GM12878 (cell line): Measurements from ENCODE around the gene MYO16. TPM values are rescaled to one million over a fixed set of nuclear protein-coding genes. Genes with fewer than 3 reads are reported as not detected.

Experiments used
- ATAC-seq: fragments of 200-7000 bp; cut with Tn5 transposase; 3 replicates; pipeline ENCODE4 v1.9.1; 2020; ENCODE audit warnings: mild to moderate bottlenecking, moderate library complexity
- BruUV-seq: library from RNA; stranded (reverse); fragments of 400-500 nt; replicated peaks from 2 replicates; lab custom pipeline; 2021; lab: Mats Ljungman, UMichigan
- CTCF ChIA-PET: fragments of 300-600 bp; sonication (Branson Sonifier 250); formaldehyde crosslinking; extraction: SDS; loops from one replicate; lab custom pipeline; 2021; ENCODE audit warnings: inconsistent platforms; lab: Yijun Ruan, JAX
- POLR2A ChIA-PET: fragments of 350-600 bp; formaldehyde crosslinking; extraction: SDS; loops from one replicate; lab custom pipeline; 2021; ENCODE audit warnings: inconsistent platforms; lab: Charles Lee
- RAD21 ChIA-PET: fragments of 300-600 bp; sonication (Branson Sonifier 250); formaldehyde crosslinking; loops from one replicate; lab custom pipeline; 2023; ENCODE audit warnings: antibody characterized with exemption; ENCODE audit not compliant: unreplicated experiment; lab: Charles Lee
- SMC1A ChIA-PET: fragments of 300-600 bp; sonication (Branson Sonifier 250); formaldehyde crosslinking; loops from one replicate; lab custom pipeline; 2023; ENCODE audit not compliant: unreplicated experiment, uncharacterized antibody; lab: Charles Lee
- DNase-seq: peaks from one replicate; pipeline ENCODE4 v3.0.0-alpha.2; 2011; ENCODE audit warnings: low read depth, low spot score
- FAIRE-seq: peaks from 3 replicates; lab custom pipeline; 2011; peaks lifted over from hg19 to GRCh38; lab: Jason Lieb, UNC
- H2AFZ ChIP-seq: 2 replicates; pipeline ENCODE4 v1.6.0; 2011; ENCODE audit warnings: low read depth, low read length, control low read depth; ENCODE audit not compliant: control insufficient read depth
- H3K27ac ChIP-seq: 2 replicates; pipeline ENCODE4 v1.5.1; 2011; ENCODE audit warnings: control low read depth; ENCODE audit not compliant: control insufficient read depth, insufficient read depth
- H3K27me3 ChIP-seq, 2 experiments: replicated peaks in 1 of 2; 2 replicates each; pipeline versions ENCODE4 v1.6.0 to v1.6.1; 2011; ENCODE audit warnings: low read length in 1 of 2; ENCODE audit not compliant: control insufficient read depth in 2 of 2, insufficient read depth in 2 of 2
- H3K36me3 ChIP-seq, 2 experiments: 2 replicates each; pipeline ENCODE4 v1.5.1; 2011; ENCODE audit warnings: low read length in 1 of 2; ENCODE audit not compliant: control insufficient read depth in 2 of 2, insufficient read depth in 2 of 2
- H3K4me1 ChIP-seq: 2 replicates; pipeline ENCODE4 v1.6.1; 2011; ENCODE audit warnings: mild to moderate bottlenecking, low read length, moderate library complexity, mixed read lengths; ENCODE audit not compliant: control insufficient read depth, insufficient read depth
- H3K4me2 ChIP-seq: 2 replicates; pipeline ENCODE4 v1.6.0; 2011; ENCODE audit warnings: control low read depth; ENCODE audit not compliant: control insufficient read depth, insufficient read depth
- H3K4me3 ChIP-seq: fragments of 200-600 bp; sonication (generic); 2 replicates; pipeline ENCODE4 v1.5.1; 2016
- H3K79me2 ChIP-seq: 2 replicates; pipeline ENCODE4 v1.6.0; 2011; ENCODE audit warnings: low read length; ENCODE audit not compliant: control insufficient read depth, insufficient read depth
- H3K9ac ChIP-seq: 2 replicates; pipeline ENCODE4 v1.8.0; 2011; ENCODE audit warnings: low read length, control low read depth, mixed read lengths; ENCODE audit not compliant: control insufficient read depth, insufficient read depth
- H3K9me3 ChIP-seq: replicated peaks from 3 replicates; pipeline ENCODE4 v1.5.1; 2011; ENCODE audit warnings: mild to moderate bottlenecking, low read length; ENCODE audit not compliant: control insufficient read depth, insufficient read depth
- H4K20me1 ChIP-seq: 2 replicates; pipeline ENCODE4 v1.6.0; 2011; ENCODE audit not compliant: control insufficient read depth, insufficient read depth
- BMI1 ChIP-seq: fragments of 450-650 bp; IDR thresholded peaks from 2 replicates; pipeline ENCODE4 v1.6.1; 2016; ENCODE audit warnings: mild to moderate bottlenecking, moderate library complexity, borderline replicate concordance
- CHD2 ChIP-seq: IDR thresholded peaks from 2 replicates; pipeline ENCODE4 v1.6.1; 2011; ENCODE audit warnings: low read depth, low read length, improper control_type of control experiment, borderline replicate concordance
- CREB1 ChIP-seq: IDR thresholded peaks from 2 replicates; pipeline ENCODE4 v1.6.1; 2012; ENCODE audit warnings: low read depth, mild to moderate bottlenecking, inconsistent platforms
- FOS ChIP-seq: IDR thresholded peaks from 3 replicates; pipeline ENCODE4 v1.6.1; 2011; ENCODE audit warnings: borderline replicate concordance; ENCODE audit not compliant: insufficient read length; ENCODE audit errors: extremely low read depth
- NFYB ChIP-seq: IDR thresholded peaks from 2 replicates; pipeline ENCODE4 v1.6.1; 2011; ENCODE audit warnings: low read depth, mild to moderate bottlenecking, low read length, improper control_type of control experiment, moderate library complexity; ENCODE audit not compliant: insufficient read depth
- NKRF ChIP-seq: fragments of 450-650 bp; conservative IDR thresholded peaks from 2 replicates; pipeline ENCODE4 v1.6.1; 2017; ENCODE audit warnings: mild to moderate bottlenecking, moderate library complexity
- NR2C1 ChIP-seq: fragments of 450-650 bp; IDR thresholded peaks from 2 replicates; pipeline ENCODE4 v1.6.1; 2017; ENCODE audit warnings: antibody characterized with exemption, mild to moderate bottlenecking, moderate library complexity
- POLR2A ChIP-seq: IDR thresholded peaks from 2 replicates; pipeline ENCODE4 v1.6.1; 2011; ENCODE audit warnings: low read depth, mild to moderate bottlenecking, low read length
- SRF ChIP-seq, 2 experiments: IDR thresholded peaks; 2 replicates each; pipeline ENCODE4 v1.6.1; 2011; ENCODE audit warnings: low read depth in 2 of 2, low read length in 2 of 2, mild to moderate bottlenecking in 1 of 2, moderate library complexity in 1 of 2
- STAT1 ChIP-seq: fragments of 450-650 bp; conservative IDR thresholded peaks from 2 replicates; pipeline ENCODE4 v1.6.1; 2014; ENCODE audit warnings: antibody characterized with exemption, mild to moderate bottlenecking
- SUPT20H ChIP-seq: IDR thresholded peaks from 2 replicates; pipeline ENCODE4 v1.6.1; 2011; ENCODE audit warnings: low read depth, mild to moderate bottlenecking, low read length, moderate library complexity, borderline replicate concordance; ENCODE audit not compliant: control insufficient read depth
- SUZ12 ChIP-seq: fragments of 200-600 bp; sonication (generic); IDR thresholded peaks from one replicate; pipeline ENCODE4 v1.6.1; 2018; ENCODE audit warnings: antibody characterized with exemption, mild to moderate bottlenecking; ENCODE audit not compliant: unreplicated experiment
- TAF1 ChIP-seq: IDR thresholded peaks from 2 replicates; pipeline ENCODE4 v1.6.1; 2011; ENCODE audit warnings: mild to moderate bottlenecking, low read depth, low read length, borderline replicate concordance
- USF1 ChIP-seq: IDR thresholded peaks from 2 replicates; pipeline ENCODE4 v1.6.1; 2011; ENCODE audit warnings: borderline replicate concordance, low read depth, mild to moderate bottlenecking, moderate library complexity, mixed read lengths, low read length; ENCODE audit not compliant: insufficient read depth; ENCODE audit errors: extremely low read length
- ZZZ3 ChIP-seq: IDR thresholded peaks from 2 replicates; pipeline ENCODE4 v1.6.1; 2011; ENCODE audit warnings: low read depth; ENCODE audit not compliant: control insufficient read depth, insufficient read length
- WGBS: methylation state at CpG from one replicate; pipeline ENCODE4 v1.1.6; 2016; ENCODE audit warnings: low lambda C conversion rate; ENCODE audit not compliant: insufficient replicate concordance, insufficient coverage; ENCODE audit errors: missing lambda C conversion rate; 5-methylcytosine and 5-hydroxymethylcytosine counted together
- in situ Hi-C: fragments of 300-500 bp; cut with MboI; formaldehyde crosslinking; loops from 9 replicates; pipeline ENCODE4 v1.14.3; 2018; ENCODE audit warnings: mixed read lengths
- intact Hi-C: fragments of 100-400 bp; cut with micrococcal nuclease; formaldehyde crosslinking; loops from one replicate; pipeline ENCODE4 v1.14.2; 2022; ENCODE audit not compliant: unreplicated experiment
- polyA plus RNA-seq, 11 experiments: library from polyadenylated mRNA; depleted of rRNA in 4 of 11; unstranded in 6 of 11; stranded (reverse) in 5 of 11; fragments of >200 nt; fragmentation: Nextera tagmentation in 4 of 11; fragmentation: Illumina TruSeq in 1 of 11; extraction: Ambion mirVana in 4 of 11; extraction: Trizol in 1 of 11; gene quantifications; 1 replicate in 1 of 11; 2 replicates in 10 of 11; pipeline versions ENCODE4 v1.2.1 to v1.2.3, GENCODE V29; 2011 to 2016; ENCODE audit warnings: inconsistent platforms in 2 of 11, missing spikeins in 2 of 11, low read depth in 1 of 11
- total RNA-seq, 4 experiments: library from RNA; depleted of rRNA in 3 of 4; stranded (reverse); fragments of >200 nt in 3 of 4; fragmentation: Illumina TruSeq in 1 of 4; extraction: Trizol in 1 of 4; gene quantifications; 2 replicates each; pipeline versions ENCODE4 v1.2.1 to v1.2.3, GENCODE V29; 2013 to 2021

The MYO16 gene
- total and polyA plus RNA-seq, 10 of the 15 experiments (the other 5 are each of a cell fraction or from before 2014, with no cell fraction given) = under 0.01 to 1.7 (median 0.05) TPM; not detected in 4

GRCh38 chr13:108776650-108777049 is 147.2 kb downstream of the MYO16 start (continued):
- no peak for TF ChIP-seq CHD2

- H3K9me3 ChIP-seq = no peaks in the 10 kb centered on the region
- TF ChIP-seq BMI1 = no peak
- TF ChIP-seq SUPT20H = no peak
- no peak for TF ChIP-seq NKRF
- TF ChIP-seq FOS = no peak
- no peak for TF ChIP-seq SUZ12
- TF ChIP-seq ZZZ3 = no peak
- TF ChIP-seq USF1 = no peak
- TF ChIP-seq CREB1 = no peak
- no peak for TF ChIP-seq SRF (IDR thresholded peaks at IDR 0.05; ENCODE audit: low read depth in 2 of 2, low read length in 2 of 2)
- TF ChIP-seq STAT1 = no peak
- TF ChIP-seq POLR2A = no peak
- no peak for TF ChIP-seq NR2C1
- TF ChIP-seq NFYB = no peak
- no peak for TF ChIP-seq TAF1
- no TSS peak for BruUV-seq
- no peaks in the 10 kb centered on the region for H3K36me3 ChIP-seq
- H2AFZ ChIP-seq = no peak overlapping the region
- DNase-seq (no peak), FAIRE-seq (no peak), ATAC-seq (no peak)
- H3K4me3 ChIP-seq = no peak overlapping the region
- SMC1A ChIA-PET = no interaction called here
- intact Hi-C loops = no loop called here
- 10% methylated on average over 9 of the region's 9 CpGs for WGBS
- RAD21 ChIA-PET = no interaction called here
- no peaks in the 10 kb centered on the region for H3K4me1 ChIP-seq
- no peaks in the 10 kb centered on the region for H3K27me3 ChIP-seq
- H3K27ac ChIP-seq = no peak overlapping the region
- in situ Hi-C loops = no loop called here
- no peak overlapping the region for H3K4me2 ChIP-seq
- no peak overlapping the region for H3K9ac ChIP-seq
- CTCF ChIA-PET = interaction anchor here (0.6 kb wide), 1 partner anchor 899 kb away, joined by 3 read pairs; no protein-coding TSS in a partner anchor
- no peaks in the 10 kb centered on the region for H3K79me2 ChIP-seq
- H4K20me1 ChIP-seq = no peaks in the 10 kb centered on the region
- POLR2A ChIA-PET = no interaction called here
Observed at GRCh38 chr13:108777421-108778420, 148.3 kb downstream of the MYO16 start.
